ENCODE data around the gene HBZ.

The HBZ gene

GRCh38 chr16:164827-165538 is 12.5 kb downstream of the HBZ start:
- Histone ChIP-seq H3F3A (ENCODE audit: low read depth) (no peaks in the 10 kb centered on the region), H4K20me1 (ENCODE audit: insufficient read depth, low read length, poor library complexity, severe bottlenecking) (no peaks in the 10 kb centered on the region), H3K9me2 (replicated peaks; ENCODE audit: low read depth, low read length) (no peaks in the 10 kb centered on the region), H3K9ac (ENCODE audit: low read depth, low read length, poor library complexity, severe bottlenecking) (no peak overlapping the region), H3K4me2 (ENCODE audit: low read depth, low read length, poor library complexity, severe bottlenecking) (no peak overlapping the region), H3K4me1 (ENCODE audit: insufficient read depth, low read length, poor library complexity, severe bottlenecking) (peaks cover 4% of the 10 kb centered on the region), H2AFZ (ENCODE audit: low read length) (no peak overlapping the region), H3K79me2 (ENCODE audit: insufficient read depth, low read length) (no peaks in the 10 kb centered on the region), H3K4me3 (ENCODE audit: low read length, poor library complexity, severe bottlenecking) (no peak overlapping the region), H3K27me3 (ENCODE audit: insufficient read depth, low read length, poor library complexity, severe bottlenecking) (no peaks in the 10 kb centered on the region), H3K9me3 (ENCODE audit: insufficient read depth, low read depth, low read length) (no peaks in the 10 kb centered on the region), H3K36me3 (ENCODE audit: insufficient read depth, low read length) (no peaks in the 10 kb centered on the region)
- TF ChIP-seq CTCF (conservative IDR thresholded peaks at IDR 0.05; ENCODE audit: low read length) (no peak), EZH2phosphoT487 (IDR thresholded peaks at IDR 0.05; ENCODE audit: borderline replicate concordance) (no peak)

GRCh38 chr16:165539-166374 is 13.3 kb downstream of the HBZ start, which contains the start of gene HBM:
HBM (plus strand) TSS chr16:165978; CDS start chr16:165998, 20 bp downstream.
- no peaks in the 10 kb centered on the region for H3F3A ChIP-seq (ENCODE audit: low read depth)
- H3K4me1 ChIP-seq (ENCODE audit: insufficient read depth, low read length, poor library complexity, severe bottlenecking): peaks cover 4% of the 10 kb centered on the region
- H3K4me2 ChIP-seq (ENCODE audit: low read depth, low read length, poor library complexity, severe bottlenecking): no peak within 1 kb of the TSS
- no peaks in the 10 kb centered on the region for H3K27me3 ChIP-seq (ENCODE audit: insufficient read depth, low read length, poor library complexity, severe bottlenecking)
- TF ChIP-seq EZH2phosphoT487 (IDR thresholded peaks at IDR 0.05; ENCODE audit: borderline replicate concordance) (no peak), CTCF (conservative IDR thresholded peaks at IDR 0.05; ENCODE audit: low read length) (no peak)
- H3K36me3 ChIP-seq (ENCODE audit: insufficient read depth, low read length): no peaks in the 10 kb centered on the region
- H3K9ac ChIP-seq (ENCODE audit: low read depth, low read length, poor library complexity, severe bottlenecking): no peak within 1 kb of the TSS
- no peaks in the 10 kb centered on the region for H3K79me2 ChIP-seq (ENCODE audit: insufficient read depth, low read length)
- no peaks in the 10 kb centered on the region for H3K9me3 ChIP-seq (ENCODE audit: insufficient read depth, low read depth, low read length)
- H3K9me2 ChIP-seq (replicated peaks; ENCODE audit: low read depth, low read length): no peaks in the 10 kb centered on the region
- H4K20me1 ChIP-seq (ENCODE audit: insufficient read depth, low read length, poor library complexity, severe bottlenecking): no peaks in the 10 kb centered on the region
- H2AFZ ChIP-seq (ENCODE audit: low read length): no peak within 1 kb of the TSS
- H3K4me3 ChIP-seq (ENCODE audit: low read length, poor library complexity, severe bottlenecking): no peak within 1 kb of the TSS

- Histone ChIP-seq H3F3A (ENCODE audit: low read depth) (no peaks in the 10 kb centered on the region), H3K4me3 (ENCODE audit: low read length, poor library complexity, severe bottlenecking) (no peak overlapping the region), H3K36me3 (ENCODE audit: insufficient read depth, low read length) (no peaks in the 10 kb centered on the region), H3K4me1 (ENCODE audit: insufficient read depth, low read length, poor library complexity, severe bottlenecking) (peaks cover 4% of the 10 kb centered on the region), H3K9me2 (replicated peaks; ENCODE audit: low read depth, low read length) (no peaks in the 10 kb centered on the region), H2AFZ (ENCODE audit: low read length) (no peak overlapping the region), H3K79me2 (ENCODE audit: insufficient read depth, low read length) (no peaks in the 10 kb centered on the region), H3K9me3 (ENCODE audit: insufficient read depth, low read depth, low read length) (no peaks in the 10 kb centered on the region), H3K27me3 (ENCODE audit: insufficient read depth, low read length, poor library complexity, severe bottlenecking) (no peaks in the 10 kb centered on the region), H3K4me2 (ENCODE audit: low read depth, low read length, poor library complexity, severe bottlenecking) (no peak overlapping the region), H3K9ac (ENCODE audit: low read depth, low read length, poor library complexity, severe bottlenecking) (no peak overlapping the region), H4K20me1 (ENCODE audit: insufficient read depth, low read length, poor library complexity, severe bottlenecking) (no peaks in the 10 kb centered on the region)
- TF ChIP-seq CTCF (conservative IDR thresholded peaks at IDR 0.05; ENCODE audit: low read length): no peak
- no peak for TF ChIP-seq EZH2phosphoT487 (IDR thresholded peaks at IDR 0.05; ENCODE audit: borderline replicate concordance)
These were observed 14.1 kb downstream of the HBZ start for GRCh38 chr16:166375-167121.
